ENCODE measurements around the gene APOA4. TPM values are rescaled to one million over a fixed set of nuclear protein-coding genes. Genes with fewer than 3 reads are reported as not detected.

APOA4 gene
- total and polyA plus RNA-seq, 9 of the 15 experiments (the other 6 are each of a cell fraction or from before 2014, with no cell fraction given): 0.07 TPM; not detected in 8

DNA sequence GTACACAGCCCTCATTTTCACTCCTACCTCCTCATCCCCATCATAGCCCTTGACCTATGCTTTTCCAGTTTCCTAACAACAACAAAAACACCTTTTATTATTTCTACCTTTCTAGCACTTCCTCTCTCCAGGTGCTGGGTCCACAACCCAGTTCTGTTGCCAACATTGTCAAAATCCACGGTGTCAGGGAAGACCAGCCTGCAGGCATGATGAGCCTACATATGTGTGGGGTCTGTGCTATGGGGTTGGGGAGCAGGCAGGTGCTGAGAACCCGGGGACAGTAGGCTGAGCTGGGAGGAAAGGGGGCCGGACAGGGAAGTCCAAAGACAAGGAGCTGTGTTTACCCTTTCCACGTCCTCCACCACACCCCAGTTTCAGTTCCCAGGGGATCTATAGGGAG, 34.6 kb downstream of the APOA4 start:
- ATAC-seq (no peak), FAIRE-seq (no peak), DNase-seq (ENCODE audit: extremely low read depth in 1 of 4, low spot score in 3 of 4) (no peak)
- Histone ChIP-seq H3K4me1 (replicated peaks in 1 of 2; ENCODE audit: control insufficient read depth in 2 of 2, insufficient read depth in 2 of 2, low read length in 2 of 2) (peaks cover 22 to 33% of the 10 kb centered on the region in 2 experiments; a peak in 4 of 5 replicates), H3K36me3 (ENCODE audit: control insufficient read depth, insufficient read depth, low read length) (peaks cover 34% of the 10 kb centered on the region), H3K4me3 (peak overlapping the region; percentile 98), H3K9me3 (replicated peaks; ENCODE audit: control insufficient read depth, insufficient read depth, low read depth, low read length) (no peaks in the 10 kb centered on the region), H4K20me1 (replicated peaks; ENCODE audit: control insufficient read depth, insufficient read depth, low read length) (no peaks in the 10 kb centered on the region), H3K79me2 (ENCODE audit: control insufficient read depth, insufficient read depth, low read length) (peaks cover 24% of the 10 kb centered on the region), H2AFZ (ENCODE audit: low read depth, low read length) (peak overlapping the region; percentile 99), H3K9ac (ENCODE audit: insufficient read depth in 1 of 2, low read depth in 2 of 2, low read length in 2 of 2) (peak overlapping the region; percentile 88 to 94), H3K9me1 (ENCODE audit: control insufficient read depth, insufficient read depth, low read length) (no peaks in the 10 kb centered on the region), H3K27ac (ENCODE audit: extremely low read depth, low read depth, low read length) (no peak overlapping the region; the same call in 2 of the 3 replicates), H3K4me2 (ENCODE audit: insufficient read depth, low read length) (peak overlapping the region; percentile 92), H3K27me3 (ENCODE audit: control insufficient read depth in 2 of 2, insufficient read depth in 2 of 2, low read length in 2 of 2) (no peaks in the 10 kb centered on the region)
- POLR2A ChIA-PET: interaction anchor here (0.6 to 2.8 kb wide), 7 partner anchors 11 to 440 kb away, joined by 3 to 15 read pairs (median 3); no protein-coding TSS in a partner anchor
- TF ChIP-seq ZNF133 (CRISPR knock-in tag; IDR thresholded peaks at IDR 0.05): no peak
- no peak for TF ChIP-seq HDAC3 (IDR thresholded peaks at IDR 0.05; ENCODE audit: borderline replicate concordance, partially characterized antibody)
- TF ChIP-seq ELF4 (CRISPR knock-in tag; IDR thresholded peaks at IDR 0.05): peak; percentile 6; the same call in 1 of the 2 replicates
- TF ChIP-seq, protein P1, sequence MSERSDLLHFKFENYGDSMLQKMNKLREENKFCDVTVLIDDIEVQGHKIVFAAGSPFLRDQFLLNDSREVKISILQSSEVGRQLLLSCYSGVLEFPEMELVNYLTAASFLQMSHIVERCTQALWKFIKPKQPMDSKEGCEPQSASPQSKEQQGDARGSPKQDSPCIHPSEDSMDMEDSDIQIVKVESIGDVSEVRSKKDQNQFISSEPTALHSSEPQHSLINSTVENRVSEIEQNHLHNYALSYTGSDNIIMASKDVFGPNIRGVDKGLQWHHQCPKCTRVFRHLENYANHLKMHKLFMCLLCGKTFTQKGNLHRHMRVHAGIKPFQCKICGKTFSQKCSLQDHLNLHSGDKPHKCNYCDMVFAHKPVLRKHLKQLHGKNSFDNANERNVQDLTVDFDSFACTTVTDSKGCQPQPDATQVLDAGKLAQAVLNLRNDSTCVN (CRISPR knock-in tag; IDR thresholded peaks at IDR 0.05): 0 out of 2 replicates have a peak, but pooled peaks have one; percentile 61
- TF ChIP-seq FOXK2 (conservative IDR thresholded peaks at IDR 0.05 in 1 of 2, IDR thresholded peaks at IDR 0.05 in 1 of 2; ENCODE audit: low read depth in 2 of 2): 0 out of 4 replicates have a peak, but pooled peaks of 1 of the 2 experiments have one; percentile 5
- peak; percentile 56 for TF ChIP-seq SPI1 (IDR thresholded peaks at IDR 0.05; ENCODE audit: borderline replicate concordance, low read depth, low read length)
- TF ChIP-seq, protein P2, sequence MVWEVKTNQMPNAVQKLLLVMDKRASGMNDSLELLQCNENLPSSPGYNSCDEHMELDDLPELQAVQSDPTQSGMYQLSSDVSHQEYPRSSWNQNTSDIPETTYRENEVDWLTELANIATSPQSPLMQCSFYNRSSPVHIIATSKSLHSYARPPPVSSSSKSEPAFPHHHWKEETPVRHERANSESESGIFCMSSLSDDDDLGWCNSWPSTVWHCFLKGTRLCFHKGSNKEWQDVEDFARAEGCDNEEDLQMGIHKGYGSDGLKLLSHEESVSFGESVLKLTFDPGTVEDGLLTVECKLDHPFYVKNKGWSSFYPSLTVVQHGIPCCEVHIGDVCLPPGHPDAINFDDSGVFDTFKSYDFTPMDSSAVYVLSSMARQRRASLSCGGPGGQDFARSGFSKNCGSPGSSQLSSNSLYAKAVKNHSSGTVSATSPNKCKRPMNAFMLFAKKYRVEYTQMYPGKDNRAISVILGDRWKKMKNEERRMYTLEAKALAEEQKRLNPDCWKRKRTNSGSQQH (CRISPR knock-in tag; IDR thresholded peaks at IDR 0.05): 0 out of 2 replicates have a peak, but pooled peaks have one; percentile 5
- no peak for TF ChIP-seq GABPA (tag; conservative IDR thresholded peaks at IDR 0.05; ENCODE audit: low read depth)
- no peak for TF ChIP-seq CBFA2T2 (conservative IDR thresholded peaks at IDR 0.05)
- intact Hi-C loops (cut with micrococcal nuclease): loop anchor here (1.0 kb wide), 1 partner anchor 48 kb away; no protein-coding TSS in a partner anchor
- 20% methylated on average over 4 of the region's 4 CpGs for WGBS (ENCODE audit: insufficient coverage, low coverage, missing lambda C conversion rate)
- BruUV-seq (replicated peaks): no TSS peak
- CTCF ChIA-PET (ENCODE audit: low intra/inter-chr PET ratio): no interaction called here
- in situ Hi-C loops (cut with MboI): loop anchor here (5.0 kb wide), 1 partner anchor 314 kb away; no protein-coding TSS in a partner anchor
